MM.1S (cell line): ENCODE results near the gene CREB3L1.

Experiments
- CTCF ChIP-seq: fragments of 300-600 bp; sonication (generic); IDR thresholded peaks from 2 replicates; pipeline ENCODE4 v1.5.1; 2016; ENCODE audit warnings: antibody characterized with exemption, low read length, mixed read lengths
- EZH2 ChIP-seq: fragments of 300-600 bp; sonication (generic); optimal IDR thresholded peaks from 2 replicates; pipeline ENCODE3; 2017; ENCODE audit warnings: low read depth, mild to moderate bottlenecking, antibody characterized with exemption, low read length, mixed read lengths
- EZH2phosphoT487 ChIP-seq: fragments of 300-600 bp; sonication (generic); IDR thresholded peaks from 2 replicates; pipeline ENCODE4 v1.6.1; 2018; ENCODE audit warnings: antibody characterized with exemption, low read length

- no peak for TF ChIP-seq CTCF
- TF ChIP-seq EZH2phosphoT487: no peak
- TF ChIP-seq EZH2: no peak
Measured at GRCh38 chr11:46333394-46333947, 56.0 kb downstream of the CREB3L1 start.
